AML-193 (cell line): ENCODE measurements around the gene TSSK3.

Experiments
- DNase-seq, 2 experiments: peaks; one replicate each; lab custom pipeline; 2025; lab: John Stamatoyannopoulos, UW

Gene TSSK3

GRCh38 chr1:32400876-32401631, 38.7 kb downstream of the TSSK3 start:
- peak; percentile 18 to 34 for DNase-seq

- DNase-seq = no peak
Measured at GRCh38 chr1:32404946-32405345, 42.6 kb downstream of the TSSK3 start.

- DNase-seq = no peak
Measured at GRCh38 chr1:32405672-32406467, 43.5 kb downstream of the TSSK3 start.

- no peak for DNase-seq
Measured at GRCh38 chr1:32406629-32407111, 44.3 kb downstream of the TSSK3 start.

GRCh38 chr1:32411261-32411660, 48.9 kb downstream of the TSSK3 start:
- DNase-seq = no peak

- DNase-seq = peak; percentile 70 to 71
Measured at GRCh38 chr1:32413507-32414185, 51.3 kb downstream of the TSSK3 start.
